Mesenchymal stem cell (in vitro differentiated cells and primary cell): ENCODE data around the gene TUBA4B.
"Not testable (repeated sequence)": the region's sequence is repeated elsewhere in the genome, so short reads cannot be mapped to it uniquely, and the experiment has no call there.

Source experiments
- DNase-seq: peaks from one replicate; pipeline ENCODE4 v3.0.0-alpha.2; 2013
- H2AFZ ChIP-seq: one replicate; pipeline ENCODE4 v1.6.1; 2013; ENCODE audit warnings: low read depth, mild to moderate bottlenecking, control low read depth, inconsistent platforms, low read length, moderate library complexity
- H2AK5ac ChIP-seq: 2 replicates; pipeline ENCODE4 v1.6.1; 2013; ENCODE audit warnings: low read length, moderate library complexity, mild to moderate bottlenecking, inconsistent platforms; ENCODE audit not compliant: severe bottlenecking
- H2BK120ac ChIP-seq: one replicate; pipeline ENCODE4 v1.6.1; 2013; ENCODE audit warnings: low read depth, mild to moderate bottlenecking, inconsistent platforms, low read length, moderate library complexity
- H2BK12ac ChIP-seq, 2 experiments: one replicate each; pipeline ENCODE4 v1.6.1; 2013; ENCODE audit warnings: inconsistent platforms in 2 of 2, low read length in 2 of 2, mild to moderate bottlenecking in 2 of 2, moderate library complexity in 2 of 2, control low read depth in 1 of 2
- H2BK15ac ChIP-seq: one replicate; pipeline ENCODE4 v1.6.1; 2013; ENCODE audit warnings: mild to moderate bottlenecking, low read depth, inconsistent platforms; ENCODE audit not compliant: poor library complexity, severe bottlenecking
- H2BK5ac ChIP-seq: 2 replicates; pipeline ENCODE4 v1.6.1; 2013; ENCODE audit warnings: low read depth, mild to moderate bottlenecking, low read length, control low read depth, inconsistent platforms; ENCODE audit not compliant: poor library complexity, severe bottlenecking
- H3K14ac ChIP-seq, 2 experiments: one replicate each; pipeline ENCODE4 v1.6.1; 2013; ENCODE audit warnings: inconsistent platforms in 2 of 2, low read length in 2 of 2, control low read depth in 1 of 2, mild to moderate bottlenecking in 1 of 2, moderate library complexity in 1 of 2
- H3K18ac ChIP-seq, 2 experiments: one replicate each; pipeline ENCODE4 v1.6.1; 2013; ENCODE audit warnings: inconsistent platforms in 2 of 2, low read length in 2 of 2, control low read depth in 1 of 2, low read depth in 1 of 2, mild to moderate bottlenecking in 1 of 2
- H3K23ac ChIP-seq, 2 experiments: one replicate each; pipeline ENCODE4 v1.6.1; 2013; ENCODE audit warnings: inconsistent platforms in 2 of 2, low read length in 2 of 2, mild to moderate bottlenecking in 2 of 2, moderate library complexity in 2 of 2, control low read depth in 1 of 2
- H3K27ac ChIP-seq: 2 replicates; pipeline ENCODE4 v1.5.1; 2013; ENCODE audit warnings: mild to moderate bottlenecking, moderate library complexity, low read length, control low read depth, inconsistent platforms; ENCODE audit not compliant: poor library complexity, severe bottlenecking
- H3K27me3 ChIP-seq, 2 experiments: 2 replicates each; pipeline versions ENCODE4 v1.6.1 to v1.7.0; 2013; ENCODE audit warnings: low read length in 2 of 2, mild to moderate bottlenecking in 2 of 2, moderate library complexity in 2 of 2, control low read depth in 1 of 2, inconsistent platforms in 1 of 2; ENCODE audit not compliant: control insufficient read depth in 1 of 2, insufficient read depth in 1 of 2
- H3K36me3 ChIP-seq, 2 experiments: 2 replicates each; pipeline versions ENCODE4 v1.6.1 to v1.7.0; 2013; ENCODE audit warnings: low read length in 2 of 2, control low read depth in 1 of 2, inconsistent platforms in 1 of 2, low read depth in 1 of 2, mild to moderate bottlenecking in 1 of 2; ENCODE audit not compliant: insufficient read depth in 2 of 2, control insufficient read depth in 1 of 2
- H3K4ac ChIP-seq, 2 experiments: one replicate each; pipeline ENCODE4 v1.6.1; 2013; ENCODE audit warnings: inconsistent platforms in 2 of 2, low read length in 2 of 2, mild to moderate bottlenecking in 2 of 2, moderate library complexity in 2 of 2, control low read depth in 1 of 2, low read depth in 1 of 2
- H3K4me1 ChIP-seq: 2 replicates; pipeline ENCODE4 v1.6.1; 2013; ENCODE audit warnings: low read depth, low read length, control low read depth; ENCODE audit not compliant: control insufficient read depth, insufficient read depth
- H3K4me2 ChIP-seq: 2 replicates; pipeline ENCODE4 v1.6.1; 2013; ENCODE audit warnings: low read length, mild to moderate bottlenecking, inconsistent platforms; ENCODE audit not compliant: poor library complexity, severe bottlenecking
- H3K4me3 ChIP-seq, 2 experiments: 2 replicates each; pipeline versions ENCODE4 v1.5.1 to v1.7.0; 2013; ENCODE audit warnings: low read length in 2 of 2, mild to moderate bottlenecking in 2 of 2, control low read depth in 1 of 2, low read depth in 1 of 2; ENCODE audit not compliant: insufficient read depth in 1 of 2
- H3K79me1 ChIP-seq: replicated peaks from 2 replicates; pipeline ENCODE4 v1.6.1; 2013; ENCODE audit warnings: mild to moderate bottlenecking, control low read depth, low read length, inconsistent platforms; ENCODE audit not compliant: poor library complexity, severe bottlenecking
- H3K9ac ChIP-seq: 2 replicates; pipeline ENCODE4 v1.7.0; 2013; ENCODE audit warnings: mild to moderate bottlenecking, low read length, moderate library complexity
- H3K9me3 ChIP-seq: 2 replicates; pipeline ENCODE4 v1.7.0; 2013; ENCODE audit warnings: mild to moderate bottlenecking, low read length; ENCODE audit not compliant: control insufficient read depth
- H4K8ac ChIP-seq: one replicate; pipeline ENCODE4 v1.6.1; 2013; ENCODE audit warnings: inconsistent platforms, mild to moderate bottlenecking, low read length, moderate library complexity
- H4K91ac ChIP-seq: one replicate; pipeline ENCODE4 v1.6.1; 2013; ENCODE audit warnings: mild to moderate bottlenecking, low read length, inconsistent platforms
- WGBS: methylation state at CpG from one replicate; pipeline ENCODE4 v1.1.7; 2013; ENCODE audit warnings: mixed read lengths; 5-methylcytosine and 5-hydroxymethylcytosine counted together

The TUBA4B gene

GRCh38 chr2:219285373-219285735 is 32.3 kb downstream of the TUBA4B start:
- Histone ChIP-seq H2BK15ac (no peak overlapping the region), H3K36me3 (peaks cover 53 to 58% of the 10 kb centered on the region in 2 experiments), H2BK12ac (no peak overlapping the region), H3K27ac (no peak overlapping the region), H2BK120ac (no peak overlapping the region), H2AK5ac (no peak overlapping the region), H4K91ac (no peak overlapping the region), H3K27me3 (no peaks in the 10 kb centered on the region), H2AFZ (no peak overlapping the region), H3K9me3 (no peaks in the 10 kb centered on the region), H3K4me3 (peak overlapping the region in 1 of 2 experiments; percentile 56), H3K4me1 (peaks cover 28% of the 10 kb centered on the region), H3K4me2 (no peak overlapping the region), H4K8ac (no peak overlapping the region), H3K14ac (no peak overlapping the region), H3K23ac (no peak overlapping the region), H3K18ac (no peak overlapping the region), H3K79me1 (peaks cover 12% of the 10 kb centered on the region), H3K9ac (peak overlapping the region; percentile 74), H3K4ac (no peak overlapping the region), H2BK5ac (no peak overlapping the region)
- DNase-seq = no peak
- WGBS = 91% methylated on average over 7 of the region's 12 CpGs

- no peaks in the 10 kb centered on the region for H3K9me3 ChIP-seq
- WGBS = 68% methylated on average over 13 of the region's 17 CpGs
- peaks cover 47 to 52% of the 10 kb centered on the region in 2 experiments for H3K36me3 ChIP-seq
- no peak overlapping the region for H3K23ac ChIP-seq
- H3K4me2 ChIP-seq = no peak overlapping the region
- no peak overlapping the region for H2BK12ac ChIP-seq
- H2BK120ac ChIP-seq = no peak overlapping the region
- H3K14ac ChIP-seq = no peak overlapping the region
- no peak overlapping the region for H3K4ac ChIP-seq
- H2AK5ac ChIP-seq = no peak overlapping the region
- H3K27me3 ChIP-seq = no peaks in the 10 kb centered on the region
- peaks cover 11% of the 10 kb centered on the region for H3K79me1 ChIP-seq
- H4K8ac ChIP-seq = no peak overlapping the region
- H3K4me3 ChIP-seq = peak overlapping the region in 1 of 2 experiments; percentile 56
- H2BK5ac ChIP-seq = no peak overlapping the region
- H3K27ac ChIP-seq = no peak overlapping the region
- H3K9ac ChIP-seq = peak overlapping the region; percentile 74
- H3K4me1 ChIP-seq = peaks cover 23% of the 10 kb centered on the region
- no peak for DNase-seq
- no peak overlapping the region for H4K91ac ChIP-seq
- H2BK15ac ChIP-seq = no peak overlapping the region
- no peak overlapping the region for H3K18ac ChIP-seq
- no peak overlapping the region for H2AFZ ChIP-seq
These were observed 32.9 kb downstream of the TUBA4B start for GRCh38 chr2:219285894-219286425.

DNA sequence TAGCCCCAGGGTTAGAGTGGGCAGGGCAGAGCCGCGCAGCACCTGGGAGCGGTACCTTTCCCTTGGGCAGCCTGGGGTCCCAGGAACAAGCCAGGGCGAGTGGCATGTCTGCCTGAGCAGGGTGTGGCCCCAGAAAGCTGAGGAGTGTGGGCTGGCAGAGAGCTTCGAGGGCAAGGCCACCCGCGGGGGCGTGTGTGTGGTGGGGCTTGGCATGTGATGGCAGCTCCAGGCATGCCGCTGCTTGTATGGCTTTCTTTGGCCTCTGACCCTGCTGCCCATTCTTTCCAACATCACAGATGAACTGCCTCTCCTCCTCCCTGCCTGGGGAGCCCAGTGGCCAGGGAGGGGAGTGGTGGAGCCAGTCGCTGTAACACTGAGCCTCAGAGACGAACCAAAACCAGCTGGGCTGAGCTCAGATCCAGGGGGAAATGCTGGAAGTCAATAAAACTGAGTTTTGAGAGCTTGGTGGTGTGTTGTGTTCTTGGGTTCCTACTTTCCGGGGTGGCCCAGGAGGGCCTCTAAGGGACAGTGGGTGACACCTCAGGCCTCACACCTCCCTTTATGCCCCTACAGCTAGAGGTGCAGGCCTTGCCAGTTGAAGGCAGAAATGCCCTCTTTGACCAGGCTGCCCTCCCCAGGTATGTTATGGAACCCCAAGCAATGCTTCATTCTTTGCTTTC is 33.5 kb downstream of the TUBA4B start:
- no peaks in the 10 kb centered on the region for H3K27me3 ChIP-seq
- no peak overlapping the region for H2BK5ac ChIP-seq
- H3K4me1 ChIP-seq = peaks cover 19% of the 10 kb centered on the region
- no peak for DNase-seq
- H3K4ac ChIP-seq = no peak overlapping the region
- H2BK120ac ChIP-seq = no peak overlapping the region
- no peak overlapping the region for H4K91ac ChIP-seq
- no peak overlapping the region for H3K14ac ChIP-seq
- H2AFZ ChIP-seq = no peak overlapping the region
- H2BK15ac ChIP-seq = no peak overlapping the region
- H3K9me3 ChIP-seq = no peaks in the 10 kb centered on the region
- H3K27ac ChIP-seq = no peak overlapping the region
- H3K4me2 ChIP-seq = no peak overlapping the region
- peak overlapping the region in 1 of 2 experiments; percentile 64 for H2BK12ac ChIP-seq
- no peak overlapping the region for H4K8ac ChIP-seq
- peaks cover 7% of the 10 kb centered on the region for H3K79me1 ChIP-seq
- H2AK5ac ChIP-seq = no peak overlapping the region
- peaks cover 41 to 47% of the 10 kb centered on the region in 2 experiments for H3K36me3 ChIP-seq
- WGBS = 94% methylated on average over 6 of the region's 12 CpGs
- peak overlapping the region; percentile 66 for H3K9ac ChIP-seq
- H3K4me3 ChIP-seq = peak overlapping the region in 1 of 2 experiments; percentile 34
- H3K18ac ChIP-seq = no peak overlapping the region
- no peak overlapping the region for H3K23ac ChIP-seq

DNA sequence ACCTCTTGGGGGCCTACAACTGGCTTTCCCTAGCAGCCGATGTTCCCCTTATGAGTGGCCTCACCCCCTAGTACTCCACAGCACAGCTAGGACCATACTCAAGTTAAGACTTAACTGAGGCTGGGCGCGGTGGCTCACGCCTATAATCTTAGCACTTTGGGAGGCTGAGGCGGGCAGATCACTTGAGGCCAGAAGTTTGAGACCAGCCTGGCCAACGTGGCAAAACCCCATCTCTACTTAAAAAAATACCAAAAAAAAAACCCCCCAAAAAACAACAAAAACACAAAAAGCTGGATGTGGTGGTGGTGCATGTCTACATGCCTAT is 34.0 kb downstream of the TUBA4B start:
- not testable (repeated sequence) for H2AK5ac ChIP-seq, H2BK120ac ChIP-seq, H3K23ac ChIP-seq, H2AFZ ChIP-seq, H2BK15ac ChIP-seq, H3K27ac ChIP-seq, H4K8ac ChIP-seq, H3K79me1 ChIP-seq, H3K4ac ChIP-seq, H3K14ac ChIP-seq, H2BK12ac ChIP-seq, H3K27me3 ChIP-seq, H2BK5ac ChIP-seq, H3K18ac ChIP-seq, H4K91ac ChIP-seq, H3K9me3 ChIP-seq, DNase-seq, H3K4me2 ChIP-seq
- Histone ChIP-seq H3K4me1 (peaks cover 19% of the 10 kb centered on the region), H3K36me3 (peaks cover 36 to 42% of the 10 kb centered on the region in 2 experiments), H3K9ac (peak overlapping the region; percentile 66), H3K4me3 (peak overlapping the region in 1 of 2 experiments; percentile 34)
- WGBS = over 99% methylated on average over 5 of the region's 6 CpGs
